Psoas muscle (tissue), 8 donors: Measurements from ENCODE around the gene PSMA4. TPM values are rescaled to one million over a fixed set of nuclear protein-coding genes. Genes with fewer than 3 reads are reported as not detected.

Experiments used
- ATAC-seq, 4 donors: fragments of 200-7000 bp; cut with Tn5 transposase; one replicate each; pipeline ENCODE4 v1.9.1; 2020; ENCODE audit warnings: moderate library complexity in 3 of 4, mild to moderate bottlenecking in 2 of 4
- DNase-seq, 2 donors: peaks; one replicate each; pipeline ENCODE4 v3.0.0-alpha.2; 2020
- H3K27ac ChIP-seq: fragments of 200-600 bp; one replicate; pipeline ENCODE4 v1.8.0; 2022
- H3K27me3 ChIP-seq, 3 donors: fragments of 200-600 bp in 1 of 3; one replicate each; pipeline versions ENCODE4 v1.6.1 to v1.8.0; 2013 to 2022; ENCODE audit warnings: low read length in 2 of 3, mild to moderate bottlenecking in 2 of 3, moderate library complexity in 1 of 3; ENCODE audit not compliant: insufficient read depth in 3 of 3
- H3K36me3 ChIP-seq, 2 donors: fragments of 200-600 bp in 1 of 2; one replicate each; pipeline versions ENCODE4 v1.6.1 to v1.8.0; 2013 to 2022; ENCODE audit warnings: low read depth in 1 of 2, mild to moderate bottlenecking in 1 of 2, moderate library complexity in 1 of 2; ENCODE audit not compliant: insufficient read depth in 1 of 2
- H3K4me1 ChIP-seq: fragments of 200-600 bp; one replicate; pipeline ENCODE4 v1.8.0; 2022
- H3K4me3 ChIP-seq: fragments of 200-600 bp; one replicate; pipeline ENCODE4 v1.8.0; 2022; ENCODE audit warnings: mild to moderate bottlenecking
- H3K9me3 ChIP-seq: fragments of 200-600 bp; one replicate; pipeline ENCODE4 v1.8.0; 2022
- WGBS, 3 donors: extraction: QIAGEN DNeasy Blood & Tissue Kit; methylation state at CpG; one replicate each; pipeline versions ENCODE4 v1.1.6 to v1.1.7; 2013; 5-methylcytosine and 5-hydroxymethylcytosine counted together
- intact Hi-C, 2 donors: fragments of 100-400 bp; cut with DNase I; formaldehyde crosslinking; loops; one replicate each; pipeline versions ENCODE4 v1.11.0 to v1.14.2; 2022
- polyA plus RNA-seq, 3 donors: library from polyadenylated mRNA; stranded (reverse); fragments of 200-250 nt; gene quantifications; one replicate each; pipeline ENCODE4 v1.2.3, GENCODE V29; 2013
- total RNA-seq, 4 donors: library from RNA; stranded (reverse); fragmentation: NEBNext Ultra II Directional in 2 of 4; extraction: Animal tissue kit (Norgen Biotek cat#: 25700) in 2 of 4; gene quantifications; one replicate each; pipeline versions ENCODE4 v1.2.1 to v1.2.4, GENCODE V29; 2021 to 2023
- TF ChIP-seq, protein P1 (sequence below): fragments of 200-600 bp; IDR thresholded peaks from one replicate; pipeline ENCODE4 v1.8.0; 2022; ENCODE audit warnings: antibody characterized with exemption
- donor health status: healthy with polysubstance abuse.
- donor health status: DM: no; HTN: no; CAD: no; lungs with moderate emphysema.
- donor health status: Bipolar disorder and iron deficiency.
- donor health status: healthy.
- donor health status: DM: yes; HTN: yes; CAD: no.
- donor health status: DM: no; HTN: no; CAD: no.
- donor health status: DM: no; HTN: no; CAD: no.
- donor health status: DM: yes; HTN: yes; CAD: no.

PSMA4 gene
- total and polyA plus RNA-seq, 7 donors = 94.3 to 487 (median 227) TPM

GRCh38 chr15:78524230-78524629, 16.0 kb upstream of the PSMA4 start:
- intact Hi-C loops = no loop called here

DNA sequence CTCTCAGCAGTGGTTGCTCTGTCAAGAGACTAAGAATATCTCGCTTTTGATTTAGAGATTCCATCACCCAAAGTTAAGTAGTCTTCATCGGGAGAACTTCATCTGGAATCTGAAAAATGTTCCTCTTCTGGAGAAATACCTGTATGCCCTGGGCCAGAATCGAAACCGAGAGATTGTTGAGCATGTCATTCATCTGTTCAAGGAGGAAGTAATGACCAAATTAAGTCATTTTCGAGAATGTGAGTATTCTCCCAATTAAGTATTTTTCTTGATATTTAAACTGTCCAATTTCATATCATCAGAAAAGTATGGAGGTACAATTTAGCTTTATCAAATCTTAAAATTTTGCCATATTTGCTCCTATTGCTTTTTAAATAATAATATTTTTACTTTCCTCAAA, 12.9 kb upstream of the PSMA4 start:
- DNase-seq (no peak), ATAC-seq (no peak)
- no peak overlapping the region for H3K27ac ChIP-seq
- no peaks in the 10 kb centered on the region for H3K9me3 ChIP-seq
- H3K36me3 ChIP-seq = peaks cover 0 to 10% of the 10 kb centered on the region in 2 donors
- TF ChIP-seq, protein P1, sequence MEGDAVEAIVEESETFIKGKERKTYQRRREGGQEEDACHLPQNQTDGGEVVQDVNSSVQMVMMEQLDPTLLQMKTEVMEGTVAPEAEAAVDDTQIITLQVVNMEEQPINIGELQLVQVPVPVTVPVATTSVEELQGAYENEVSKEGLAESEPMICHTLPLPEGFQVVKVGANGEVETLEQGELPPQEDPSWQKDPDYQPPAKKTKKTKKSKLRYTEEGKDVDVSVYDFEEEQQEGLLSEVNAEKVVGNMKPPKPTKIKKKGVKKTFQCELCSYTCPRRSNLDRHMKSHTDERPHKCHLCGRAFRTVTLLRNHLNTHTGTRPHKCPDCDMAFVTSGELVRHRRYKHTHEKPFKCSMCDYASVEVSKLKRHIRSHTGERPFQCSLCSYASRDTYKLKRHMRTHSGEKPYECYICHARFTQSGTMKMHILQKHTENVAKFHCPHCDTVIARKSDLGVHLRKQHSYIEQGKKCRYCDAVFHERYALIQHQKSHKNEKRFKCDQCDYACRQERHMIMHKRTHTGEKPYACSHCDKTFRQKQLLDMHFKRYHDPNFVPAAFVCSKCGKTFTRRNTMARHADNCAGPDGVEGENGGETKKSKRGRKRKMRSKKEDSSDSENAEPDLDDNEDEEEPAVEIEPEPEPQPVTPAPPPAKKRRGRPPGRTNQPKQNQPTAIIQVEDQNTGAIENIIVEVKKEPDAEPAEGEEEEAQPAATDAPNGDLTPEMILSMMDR = no peak
- no peaks in the 10 kb centered on the region for H3K27me3 ChIP-seq
- H3K4me3 ChIP-seq = no peak overlapping the region
- WGBS, 3 donors = 87 to 93% (median 90%) methylated on average over 5 of the region's 5 CpGs
- intact Hi-C loops = no loop called here
- H3K4me1 ChIP-seq = no peaks in the 10 kb centered on the region

More at GRCh38 chr15:78524230-78524629, 16.0 kb upstream of the PSMA4 start:
- peaks cover 0 to 18% of the 10 kb centered on the region in 2 donors for H3K36me3 ChIP-seq
- DNase-seq (no peak), ATAC-seq (no peak)
- H3K4me3 ChIP-seq = no peak overlapping the region
- H3K27me3 ChIP-seq = no peaks in the 10 kb centered on the region
- H3K27ac ChIP-seq = no peak overlapping the region
- TF ChIP-seq, protein P1 = no peak
- WGBS, 3 donors = 91 to 94% (median 93%) methylated on average over 5 of the region's 5 CpGs
- H3K4me1 ChIP-seq = no peaks in the 10 kb centered on the region
- no peaks in the 10 kb centered on the region for H3K9me3 ChIP-seq

DNA sequence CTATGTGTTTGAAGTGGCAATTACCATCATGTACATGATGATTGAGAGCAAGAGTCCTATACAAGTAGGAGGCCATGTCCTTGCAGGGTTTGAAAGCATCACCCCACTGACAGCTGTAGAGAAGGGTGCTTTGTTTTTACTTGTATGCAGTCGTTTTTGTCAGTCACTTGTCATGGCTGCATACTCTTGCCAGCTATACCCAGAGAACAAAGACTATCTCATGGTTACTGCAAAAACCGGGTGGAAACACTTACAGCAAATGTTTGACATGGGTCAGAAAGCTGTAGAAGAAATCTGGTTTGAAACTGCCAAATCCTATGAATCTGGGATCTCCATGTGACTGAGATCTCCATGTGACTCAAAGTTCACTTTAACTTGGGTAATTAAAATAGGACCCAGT, 6.9 kb upstream of the PSMA4 start:
- no peaks in the 10 kb centered on the region for H3K9me3 ChIP-seq
- TF ChIP-seq, protein P1 = no peak
- H3K4me3 ChIP-seq = no peak overlapping the region
- H3K4me1 ChIP-seq = no peaks in the 10 kb centered on the region
- intact Hi-C loops = no loop called here
- no peaks in the 10 kb centered on the region for H3K27me3 ChIP-seq
- no peak for ATAC-seq
- DNase-seq = no peak
- WGBS, 3 donors = 43 to 59% (median 51%) methylated on average over 2 of the region's 2 CpGs
- H3K36me3 ChIP-seq = peaks cover 0 to 12% of the 10 kb centered on the region in 2 donors
- no peak overlapping the region for H3K27ac ChIP-seq

GRCh38 chr15:78536134-78536533, 4.1 kb upstream of the PSMA4 start:
- no peak for DNase-seq
- H3K4me1 ChIP-seq = no peaks in the 10 kb centered on the region
- H3K27me3 ChIP-seq = no peaks in the 10 kb centered on the region
- H3K27ac ChIP-seq = no peak overlapping the region
- WGBS, 3 donors = 92 to 98% (median 92%) methylated on average over 1 of the region's 1 CpG
- H3K36me3 ChIP-seq = peaks cover 0 to 6% of the 10 kb centered on the region in 2 donors
- ATAC-seq = no peak
- H3K4me3 ChIP-seq = no peak overlapping the region
- intact Hi-C loops = no loop called here
- H3K9me3 ChIP-seq = no peaks in the 10 kb centered on the region
- TF ChIP-seq, protein P1 = no peak

DNA sequence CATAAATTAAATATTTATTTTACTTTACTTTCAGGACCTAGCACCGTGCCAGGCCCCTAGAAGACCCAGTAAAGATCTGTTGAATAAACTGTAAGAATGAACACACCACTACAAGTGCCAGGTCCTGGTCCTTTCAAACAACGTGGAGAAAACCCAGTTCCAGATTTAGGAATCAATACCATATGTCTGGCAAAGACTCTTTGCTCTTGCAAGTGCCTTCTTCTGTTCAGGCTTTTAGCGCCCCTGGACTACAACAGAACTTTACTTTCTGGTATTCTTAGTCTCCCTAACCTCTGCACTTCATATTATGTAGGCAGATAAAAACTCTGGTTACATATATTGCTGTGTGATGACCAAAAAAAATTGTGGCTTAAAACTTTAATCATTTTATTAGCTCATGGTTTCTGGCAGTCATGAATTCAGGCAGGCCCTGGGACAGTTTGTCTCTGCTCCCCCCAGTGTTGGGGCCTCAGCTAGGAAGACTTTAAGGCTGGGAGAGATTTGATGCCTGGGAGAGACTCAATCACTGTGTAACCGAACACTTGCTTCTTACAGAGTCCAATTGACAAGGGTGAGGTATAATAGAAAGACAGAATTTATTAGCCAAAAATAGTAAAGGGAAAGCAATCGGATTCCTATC, 2.9 kb upstream of the PSMA4 start:
- H3K4me3 ChIP-seq = no peak overlapping the region
- no peak for DNase-seq
- TF ChIP-seq, protein P1 = no peak
- no peaks in the 10 kb centered on the region for H3K9me3 ChIP-seq
- no peak for ATAC-seq
- peaks cover 8% of the 10 kb centered on the region for H3K4me1 ChIP-seq
- peaks cover 2 to 13% of the 10 kb centered on the region in 2 donors for H3K36me3 ChIP-seq
- no peaks in the 10 kb centered on the region for H3K27me3 ChIP-seq
- 58 to 71% (median 66%) methylated on average over 5 of the region's 5 CpGs for WGBS, 3 donors
- intact Hi-C loops = no loop called here
- no peak overlapping the region for H3K27ac ChIP-seq
